Thyroid gland (tissue), 4 donors: ENCODE measurements around the gene RPL4. TPM values are rescaled to one million over a fixed set of nuclear protein-coding genes. Genes with fewer than 3 reads are reported as not detected.

Experiments
- DNase-seq, 2 donors: peaks; one replicate each; pipeline ENCODE4 v3.0.0-alpha.2; 2019
- H3K27ac ChIP-seq, 3 donors: fragments of 200-600 bp; sonication (generic); 1 replicate in 2 of 3; 2 replicates in 1 of 3; pipeline ENCODE4 v1.5.1; 2016 to 2019; ENCODE audit warnings: mild to moderate bottlenecking in 1 of 3, moderate library complexity in 1 of 3
- H3K27me3 ChIP-seq: fragments of 200-600 bp; sonication (generic); one replicate; pipeline ENCODE4 v1.5.1; 2019
- H3K36me3 ChIP-seq, 2 donors: fragments of 200-600 bp; sonication (generic); one replicate each; pipeline ENCODE4 v1.5.1; 2016 to 2019
- H3K4me1 ChIP-seq, 2 donors: fragments of 200-600 bp; sonication (generic); one replicate each; pipeline ENCODE4 v1.5.1; 2017 to 2019
- H3K4me3 ChIP-seq, 3 donors: fragments of 200-600 bp; sonication (generic); replicated peaks in 1 of 3; 1 replicate in 2 of 3; 2 replicates in 1 of 3; pipeline ENCODE4 v1.5.1; 2016; ENCODE audit warnings: mild to moderate bottlenecking in 1 of 3
- H3K9me3 ChIP-seq: fragments of 200-600 bp; sonication (generic); one replicate; pipeline ENCODE4 v1.5.1; 2017
- POLR2A ChIP-seq, 2 donors: fragments of 450-650 bp; IDR thresholded peaks; one replicate each; pipeline ENCODE4 v1.6.1; 2017; ENCODE audit warnings: antibody characterized with exemption in 2 of 2, mild to moderate bottlenecking in 2 of 2, moderate library complexity in 1 of 2
- WGBS, 2 donors: methylation state at CpG; one replicate each; pipeline ENCODE4 v1.1.5; 2017; 5-methylcytosine and 5-hydroxymethylcytosine counted together
- intact Hi-C: fragments of 100-400 bp; cut with DNase I; formaldehyde crosslinking; loops from one replicate; pipeline ENCODE4 v1.15.1; 2023
- total RNA-seq, 4 donors: library from RNA; depleted of rRNA; stranded (reverse); fragments of >200 nt; gene quantifications; one replicate each; pipeline ENCODE4 v1.2.3, GENCODE V29; 2016
- TF ChIP-seq, protein P1 (sequence below), 6 experiments: fragments of 200-600 bp in 3 of 6; fragments of 450-650 bp in 3 of 6; sonication (generic) in 3 of 6; IDR thresholded peaks; one replicate each; pipeline ENCODE4 v1.5.1; 2016 to 2019; ENCODE audit warnings: antibody characterized with exemption in 6 of 6, mild to moderate bottlenecking in 2 of 6, inconsistent platforms in 1 of 6, moderate library complexity in 1 of 6

Gene RPL4
- total RNA-seq, 4 donors from 2014 or later, result 3,485 to 7,540 (median 5,598) TPM

GRCh38 chr15:66523926-66524325, 19.3 kb upstream of the RPL4 start:
- no peak for DNase-seq

GRCh38 chr15:66515901-66516322, 11.3 kb upstream of the RPL4 start:
- WGBS, 2 donors, result 92 to 94% methylated on average over 2 of the region's 2 CpGs
- no peak overlapping the region for H3K4me3 ChIP-seq
- no peaks in the 10 kb centered on the region for H3K4me1 ChIP-seq
- DNase-seq, result no peak
- no peaks in the 10 kb centered on the region for H3K9me3 ChIP-seq
- H3K36me3 ChIP-seq, result no peaks in the 10 kb centered on the region
- H3K27me3 ChIP-seq, result no peaks in the 10 kb centered on the region
- H3K27ac ChIP-seq, result no peak overlapping the region
- TF ChIP-seq, protein P1, sequence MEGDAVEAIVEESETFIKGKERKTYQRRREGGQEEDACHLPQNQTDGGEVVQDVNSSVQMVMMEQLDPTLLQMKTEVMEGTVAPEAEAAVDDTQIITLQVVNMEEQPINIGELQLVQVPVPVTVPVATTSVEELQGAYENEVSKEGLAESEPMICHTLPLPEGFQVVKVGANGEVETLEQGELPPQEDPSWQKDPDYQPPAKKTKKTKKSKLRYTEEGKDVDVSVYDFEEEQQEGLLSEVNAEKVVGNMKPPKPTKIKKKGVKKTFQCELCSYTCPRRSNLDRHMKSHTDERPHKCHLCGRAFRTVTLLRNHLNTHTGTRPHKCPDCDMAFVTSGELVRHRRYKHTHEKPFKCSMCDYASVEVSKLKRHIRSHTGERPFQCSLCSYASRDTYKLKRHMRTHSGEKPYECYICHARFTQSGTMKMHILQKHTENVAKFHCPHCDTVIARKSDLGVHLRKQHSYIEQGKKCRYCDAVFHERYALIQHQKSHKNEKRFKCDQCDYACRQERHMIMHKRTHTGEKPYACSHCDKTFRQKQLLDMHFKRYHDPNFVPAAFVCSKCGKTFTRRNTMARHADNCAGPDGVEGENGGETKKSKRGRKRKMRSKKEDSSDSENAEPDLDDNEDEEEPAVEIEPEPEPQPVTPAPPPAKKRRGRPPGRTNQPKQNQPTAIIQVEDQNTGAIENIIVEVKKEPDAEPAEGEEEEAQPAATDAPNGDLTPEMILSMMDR (IDR thresholded peaks at IDR 0.05), result no peak
- TF ChIP-seq POLR2A (IDR thresholded peaks at IDR 0.05), result no peak
- intact Hi-C loops, result no loop called here

More at GRCh38 chr15:66523926-66524325, 19.3 kb upstream of the RPL4 start:
- WGBS, 2 donors, result 95 to 97% methylated on average over 3 of the region's 3 CpGs
- TF ChIP-seq, protein P1 (IDR thresholded peaks at IDR 0.05), result no peak
- no peak for TF ChIP-seq POLR2A (IDR thresholded peaks at IDR 0.05)
- Histone ChIP-seq H3K4me3 (no peak overlapping the region), H3K36me3 (no peaks in the 10 kb centered on the region), H3K27me3 (no peaks in the 10 kb centered on the region), H3K9me3 (no peaks in the 10 kb centered on the region), H3K4me1 (no peaks in the 10 kb centered on the region), H3K27ac (no peak overlapping the region)
- intact Hi-C loops, result no loop called here

GRCh38 chr15:66514586-66514985, 9.9 kb upstream of the RPL4 start:
- H3K4me1 ChIP-seq, result no peaks in the 10 kb centered on the region
- 86 to 90% methylated on average over 3 of the region's 3 CpGs for WGBS, 2 donors
- DNase-seq, result no peak
- no peak overlapping the region for H3K4me3 ChIP-seq
- H3K9me3 ChIP-seq, result no peaks in the 10 kb centered on the region
- no peak overlapping the region for H3K27ac ChIP-seq
- no peak for TF ChIP-seq POLR2A (IDR thresholded peaks at IDR 0.05)
- TF ChIP-seq, protein P1 (IDR thresholded peaks at IDR 0.05), result no peak
- intact Hi-C loops, result no loop called here
- no peaks in the 10 kb centered on the region for H3K27me3 ChIP-seq
- no peaks in the 10 kb centered on the region for H3K36me3 ChIP-seq

GRCh38 chr15:66508293-66508883, 3.7 kb upstream of the RPL4 start:
- Histone ChIP-seq H3K4me3 (no peak overlapping the region), H3K4me1 (peaks cover 4 to 14% of the 10 kb centered on the region in 2 donors), H3K27ac (no peak overlapping the region), H3K9me3 (no peaks in the 10 kb centered on the region), H3K36me3 (no peaks in the 10 kb centered on the region), H3K27me3 (no peaks in the 10 kb centered on the region)
- WGBS, 2 donors, result 87 to 93% methylated on average over 3 of the region's 3 CpGs
- DNase-seq, result no peak
- intact Hi-C loops, result loop anchor here (10.0 kb wide), 1 partner anchor 266 kb away; no protein-coding TSS in a partner anchor
- TF ChIP-seq POLR2A (IDR thresholded peaks at IDR 0.05), result no peak
- TF ChIP-seq, protein P1 (IDR thresholded peaks at IDR 0.05), result no peak

- Histone ChIP-seq H3K27ac (no peak overlapping the region), H3K4me1 (peaks cover 12 to 16% of the 10 kb centered on the region in 2 donors), H3K27me3 (no peaks in the 10 kb centered on the region), H3K9me3 (no peaks in the 10 kb centered on the region), H3K36me3 (peaks cover 24% of the 10 kb centered on the region in 2 donors), H3K4me3 (no peak overlapping the region)
- TF ChIP-seq, protein P1 (IDR thresholded peaks at IDR 0.05), result no peak
- TF ChIP-seq POLR2A (IDR thresholded peaks at IDR 0.05), result no peak
- no peak for DNase-seq
- 33 to 34% methylated on average over 4 of the region's 4 CpGs for WGBS, 2 donors
- intact Hi-C loops, result loop anchor here (10.0 kb wide), 1 partner anchor 269 kb away; no protein-coding TSS in a partner anchor
Measured at GRCh38 chr15:66505818-66506217, 1.2 kb upstream of the RPL4 start.
